SH-SY5Y (cell line): Measurements from ENCODE around the gene SFTPB.

ENCODE experiments used
- GATA2 ChIP-seq: IDR thresholded peaks from 2 replicates; pipeline ENCODE4 v1.6.1; 2011; ENCODE audit warnings: mild to moderate bottlenecking, low read depth, low read length
- GATA3 ChIP-seq: IDR thresholded peaks from 2 replicates; pipeline ENCODE4 v1.6.1; 2011; ENCODE audit warnings: low read depth, mild to moderate bottlenecking, low read length, moderate library complexity

GRCh38 chr2:85661139-85661858 lies 6.7 kb downstream of the SFTPB start:
- TF ChIP-seq GATA2 (no peak), GATA3 (no peak)
